T-helper 2 cell treated with Interferon-gamma antibody and Interleukin-4, amounts not matched to agents 5 μg/mL and 100 μg/mL, for 36 hours (primary cell): ENCODE data around the gene SPACA9.

Source experiments
- DNase-seq: peaks from one replicate; pipeline ENCODE4 v3.0.0; 2021; ENCODE audit warnings: low spot score
- H3K27ac Mint-ChIP-seq: one replicate; pipeline ENCODE4 v1.8.0; 2021; ENCODE audit warnings: mild to moderate bottlenecking, mixed read lengths
- H3K27me3 Mint-ChIP-seq: one replicate; pipeline ENCODE4 v1.8.0; 2021; ENCODE audit warnings: low read depth, mixed read lengths
- H3K36me3 Mint-ChIP-seq: one replicate; pipeline ENCODE4 v1.8.0; 2021; ENCODE audit warnings: low read depth, mixed read lengths
- H3K4me1 Mint-ChIP-seq: one replicate; pipeline ENCODE4 v1.8.0; 2021; ENCODE audit warnings: low read depth, mixed read lengths
- H3K4me3 Mint-ChIP-seq: one replicate; pipeline ENCODE4 v1.8.0; 2022; ENCODE audit warnings: mild to moderate bottlenecking, moderate library complexity, mixed read lengths
- H3K9me3 Mint-ChIP-seq: one replicate; pipeline ENCODE4 v1.8.0; 2021; ENCODE audit warnings: mixed read lengths

The SPACA9 gene

DNA sequence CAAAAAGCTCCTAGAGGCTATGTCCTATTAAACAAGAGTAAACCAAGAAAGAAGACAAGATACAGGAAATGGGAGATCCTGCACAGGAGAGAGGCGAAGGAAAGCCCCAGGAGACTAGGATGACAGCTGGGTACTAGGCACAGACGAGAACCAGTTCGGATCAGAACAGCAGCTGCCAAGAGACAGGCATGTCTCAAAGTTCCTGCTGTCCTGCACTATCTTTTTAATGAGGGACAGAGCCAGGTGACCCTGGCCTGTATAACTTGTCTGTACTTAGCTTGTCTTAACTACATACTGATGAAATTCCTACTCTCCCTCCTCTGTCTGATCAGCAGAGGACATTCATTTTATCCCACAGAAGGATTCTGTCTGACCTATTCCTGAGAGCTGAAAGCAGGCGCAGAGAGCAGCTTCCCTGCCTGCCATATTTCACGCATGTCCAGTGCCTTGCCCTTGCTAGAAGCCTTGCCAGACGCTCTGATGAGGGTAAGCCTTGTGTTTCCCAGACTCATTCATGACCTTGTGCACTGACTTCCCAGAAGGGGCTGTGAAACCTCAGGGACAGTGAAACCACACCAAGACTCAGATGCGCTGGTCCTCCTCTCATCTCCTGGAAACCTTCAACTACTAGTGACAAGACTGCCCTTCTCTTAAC, 41.0 kb downstream of the SPACA9 start:
- Mint-ChIP-seq H3K4me3 (no peak overlapping the region), H3K27me3 (no peaks in the 10 kb centered on the region), H3K36me3 (peaks cover 38% of the 10 kb centered on the region), H3K4me1 (no peaks in the 10 kb centered on the region), H3K27ac (no peak overlapping the region), H3K9me3 (no peaks in the 10 kb centered on the region)
- DNase-seq, result no peak

DNA sequence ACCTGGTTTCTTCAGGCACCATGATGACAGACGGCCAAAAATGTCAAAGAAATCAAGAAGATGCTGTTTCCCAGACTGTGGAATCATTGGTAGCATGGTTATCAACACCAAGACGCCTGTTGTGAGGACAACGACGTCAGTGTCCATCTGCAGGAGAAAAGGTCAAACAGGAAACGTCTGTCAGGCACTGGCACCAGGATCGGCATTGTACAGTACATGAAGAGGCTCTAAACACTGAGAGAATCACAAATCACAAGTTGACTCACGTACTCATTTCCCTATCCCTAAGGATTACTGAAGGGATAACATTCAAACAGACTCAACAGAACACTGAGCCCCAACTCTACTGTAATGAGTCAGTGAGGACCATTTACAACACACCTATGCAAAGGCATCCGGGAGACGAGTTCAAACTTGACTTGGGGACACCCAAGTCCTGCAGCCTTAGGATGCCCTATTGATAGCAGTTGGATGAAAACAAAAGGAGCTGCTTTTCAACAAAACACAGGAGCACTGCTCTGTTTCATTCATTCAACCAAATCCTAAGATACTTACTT, 44.7 kb downstream of the SPACA9 start:
- no peak overlapping the region for H3K4me3 Mint-ChIP-seq
- H3K9me3 Mint-ChIP-seq, result no peaks in the 10 kb centered on the region
- no peaks in the 10 kb centered on the region for H3K27me3 Mint-ChIP-seq
- H3K4me1 Mint-ChIP-seq, result no peaks in the 10 kb centered on the region
- DNase-seq, result no peak
- H3K27ac Mint-ChIP-seq, result no peak overlapping the region
- peaks cover 41% of the 10 kb centered on the region for H3K36me3 Mint-ChIP-seq

DNA sequence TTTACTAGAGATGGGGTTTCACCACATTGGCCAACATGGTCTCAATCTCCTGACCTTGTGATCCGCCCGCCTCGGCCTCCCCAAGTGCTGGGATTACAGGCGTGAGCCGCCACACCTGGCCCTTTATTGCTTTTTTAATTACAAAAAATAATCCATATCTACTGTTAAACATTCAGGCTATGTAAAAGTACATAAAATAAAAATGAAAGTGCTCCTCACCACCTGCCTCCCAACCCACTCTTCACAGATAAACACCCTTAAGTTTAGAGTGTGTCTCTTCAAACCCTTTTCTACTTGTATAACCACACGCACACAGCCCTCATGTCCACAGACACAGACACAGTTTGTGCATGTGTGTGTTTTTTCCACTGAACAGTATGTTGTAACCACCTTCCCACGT, 49.0 kb downstream of the SPACA9 start:
- no peak for DNase-seq
- peaks cover 26% of the 10 kb centered on the region for H3K36me3 Mint-ChIP-seq
- no peaks in the 10 kb centered on the region for H3K27me3 Mint-ChIP-seq
- H3K27ac Mint-ChIP-seq, result no peak overlapping the region
- H3K4me1 Mint-ChIP-seq, result peaks cover 2% of the 10 kb centered on the region
- H3K4me3 Mint-ChIP-seq, result no peak overlapping the region
- H3K9me3 Mint-ChIP-seq, result no peaks in the 10 kb centered on the region

DNA sequence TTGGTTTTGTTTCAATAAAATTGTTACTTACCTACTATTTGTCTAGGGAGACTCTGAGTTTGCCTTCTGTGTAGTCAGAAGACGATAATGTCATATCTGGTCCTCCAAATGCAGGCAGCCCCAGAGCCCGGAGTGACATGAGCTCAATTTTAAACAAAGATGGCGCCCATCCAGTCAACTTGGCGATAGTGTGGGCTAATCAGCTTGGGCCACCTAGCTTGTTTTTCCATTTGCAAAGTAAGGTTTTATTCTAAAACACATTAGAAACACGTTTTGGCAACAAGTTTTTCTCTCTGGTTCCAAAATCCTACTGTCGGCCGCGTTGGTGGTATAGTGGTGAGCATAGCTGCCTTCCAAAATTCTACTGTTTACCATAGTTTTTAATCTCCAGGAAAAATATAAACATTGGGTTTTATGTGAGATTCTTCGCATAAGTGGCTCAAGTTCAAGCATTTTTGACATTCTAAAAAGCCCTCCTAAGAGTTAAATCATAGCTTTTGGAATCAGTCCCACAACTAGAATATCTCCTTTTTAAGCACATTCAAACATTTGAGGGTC, 52.6 kb downstream of the SPACA9 start:
- Mint-ChIP-seq H3K27me3 (no peaks in the 10 kb centered on the region), H3K9me3 (no peaks in the 10 kb centered on the region), H3K4me1 (peaks cover 2% of the 10 kb centered on the region), H3K4me3 (no peak overlapping the region), H3K27ac (no peak overlapping the region), H3K36me3 (peaks cover 13% of the 10 kb centered on the region)
- DNase-seq, result no peak

DNA sequence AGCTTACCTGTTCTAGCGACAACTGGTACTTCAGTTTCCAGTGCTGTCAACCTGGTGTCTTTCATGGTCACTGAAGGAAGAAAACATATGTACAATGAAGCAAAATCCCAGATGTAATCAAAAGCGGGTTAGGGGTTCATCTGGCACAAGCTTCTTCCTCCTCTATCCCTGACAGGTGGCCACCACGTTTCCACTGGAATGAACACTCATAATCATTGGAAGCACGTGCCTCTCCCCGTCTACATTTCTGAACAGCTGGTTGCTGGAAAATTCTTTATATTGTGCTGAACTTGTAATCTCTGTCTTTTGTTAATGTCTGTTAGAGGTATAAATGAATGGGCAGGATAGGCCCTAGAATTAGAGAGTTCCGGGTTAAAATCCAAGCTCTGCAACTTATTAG, 56.3 kb downstream of the SPACA9 start:
- Mint-ChIP-seq H3K4me3 (no peak overlapping the region), H3K36me3 (peaks cover 4% of the 10 kb centered on the region), H3K4me1 (no peaks in the 10 kb centered on the region), H3K27ac (no peak overlapping the region), H3K27me3 (no peaks in the 10 kb centered on the region), H3K9me3 (no peaks in the 10 kb centered on the region)
- no peak for DNase-seq

DNA sequence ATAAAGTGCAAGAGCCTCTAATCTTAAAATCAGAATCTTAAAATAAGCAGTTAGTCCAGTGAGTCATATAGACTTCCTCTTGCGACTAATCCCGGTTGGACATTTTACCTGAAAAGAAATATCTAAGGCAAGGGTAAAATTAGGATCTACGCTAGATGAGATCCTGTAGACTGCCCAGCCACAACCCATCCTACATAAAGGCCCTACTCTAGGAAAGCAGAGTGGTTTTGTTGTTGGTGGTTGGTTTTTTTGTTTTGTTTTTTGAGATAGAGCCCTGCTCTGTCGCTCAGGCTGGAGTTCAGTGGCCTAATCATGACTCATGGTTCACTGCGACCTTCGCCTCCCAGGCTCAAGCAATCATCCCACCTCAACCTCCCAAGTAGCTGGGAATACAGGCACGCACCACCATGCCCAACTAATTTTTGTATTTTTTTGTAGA, 58.8 kb downstream of the SPACA9 start:
- Mint-ChIP-seq H3K27ac (no peak overlapping the region), H3K9me3 (no peaks in the 10 kb centered on the region), H3K4me1 (peaks cover under 1% of the 10 kb centered on the region), H3K27me3 (no peaks in the 10 kb centered on the region), H3K36me3 (peaks cover 2% of the 10 kb centered on the region), H3K4me3 (no peak overlapping the region)
- DNase-seq, result no peak

DNA sequence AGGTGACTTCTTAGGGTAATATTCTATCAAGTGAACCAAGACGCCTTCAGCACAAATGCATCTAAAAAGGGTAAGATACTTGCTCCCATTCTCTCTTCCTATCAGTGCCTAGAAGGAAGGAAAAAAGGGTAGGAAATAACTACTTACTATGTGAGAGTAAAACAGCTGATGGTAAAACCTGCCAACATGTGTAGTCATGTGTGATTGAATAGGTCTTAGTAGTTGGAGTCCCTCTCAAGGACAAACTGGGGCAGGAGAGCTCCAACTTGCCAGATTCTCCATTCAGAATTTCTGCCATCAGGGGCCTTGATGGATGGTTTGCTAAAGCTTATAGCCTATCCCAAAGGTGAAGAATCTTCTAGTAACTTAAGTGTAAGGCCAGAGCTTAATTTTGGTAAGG, 60.5 kb downstream of the SPACA9 start:
- no peaks in the 10 kb centered on the region for H3K9me3 Mint-ChIP-seq
- peaks cover 9% of the 10 kb centered on the region for H3K4me1 Mint-ChIP-seq
- DNase-seq, result no peak
- no peaks in the 10 kb centered on the region for H3K27me3 Mint-ChIP-seq
- no peaks in the 10 kb centered on the region for H3K36me3 Mint-ChIP-seq
- no peak overlapping the region for H3K4me3 Mint-ChIP-seq
- H3K27ac Mint-ChIP-seq, result no peak overlapping the region
